ENCODE data around the gene EIPR1. TPM values are rescaled to one million over a fixed set of nuclear protein-coding genes. Genes with fewer than 3 reads are reported as not detected.

The EIPR1 gene
- total RNA-seq, 2 experiments from 2014 or later = 38.2 to 40.5 TPM

- ChIA-PET POLR2A (no interaction called here), CTCF (interaction anchor here (1.0 to 2.9 kb wide), 2 partner anchors 9 to 49 kb away, joined by 3 to 36 read pairs; no protein-coding TSS in a partner anchor)
- Mint-ChIP-seq H3K4me3 (no peak overlapping the region), H3K4me1 (ENCODE audit: low read depth) (peaks cover 6% of the 10 kb centered on the region), H3K9me3 (no peaks in the 10 kb centered on the region), H3K27ac (no peak overlapping the region), H3K27me3 (no peaks in the 10 kb centered on the region), H3K36me3 (peaks cover 12% of the 10 kb centered on the region)
- no peak for DNase-seq
- intact Hi-C loops (cut with micrococcal nuclease) = no loop called here
Observed at GRCh38 chr2:3414133-3414860, 36.7 kb upstream of the EIPR1 start.

GRCh38 chr2:3413697-3414096 lies 36.1 kb upstream of the EIPR1 start:
- no peak for DNase-seq
- no peak overlapping the region for H3K4me3 Mint-ChIP-seq
- H3K4me1 Mint-ChIP-seq (ENCODE audit: low read depth) = peaks cover 6% of the 10 kb centered on the region
- no peaks in the 10 kb centered on the region for H3K27me3 Mint-ChIP-seq
- H3K27ac Mint-ChIP-seq = no peak overlapping the region
- CTCF ChIA-PET = interaction anchor here (1.0 to 2.9 kb wide), 2 partner anchors 10 to 49 kb away, joined by 3 to 36 read pairs; no protein-coding TSS in a partner anchor
- H3K9me3 Mint-ChIP-seq = no peaks in the 10 kb centered on the region
- intact Hi-C loops (cut with micrococcal nuclease) = no loop called here
- POLR2A ChIA-PET = no interaction called here
- peaks cover 14% of the 10 kb centered on the region for H3K36me3 Mint-ChIP-seq

- ChIA-PET CTCF (no interaction called here), POLR2A (no interaction called here)
- intact Hi-C loops (cut with micrococcal nuclease) = no loop called here
- peaks cover 6% of the 10 kb centered on the region for H3K4me1 Mint-ChIP-seq (ENCODE audit: low read depth)
- H3K9me3 Mint-ChIP-seq = no peaks in the 10 kb centered on the region
- H3K27ac Mint-ChIP-seq = no peak overlapping the region
- peaks cover 12% of the 10 kb centered on the region for H3K36me3 Mint-ChIP-seq
- DNase-seq = no peak
- H3K27me3 Mint-ChIP-seq = no peaks in the 10 kb centered on the region
- no peak overlapping the region for H3K4me3 Mint-ChIP-seq
Observed at GRCh38 chr2:3411103-3411502, 33.5 kb upstream of the EIPR1 start.

GRCh38 chr2:3409627-3410170 lies 32.1 kb upstream of the EIPR1 start:
- Mint-ChIP-seq H3K4me3 (no peak overlapping the region), H3K4me1 (ENCODE audit: low read depth) (peaks cover 6% of the 10 kb centered on the region), H3K27ac (no peak overlapping the region), H3K27me3 (no peaks in the 10 kb centered on the region), H3K9me3 (no peaks in the 10 kb centered on the region), H3K36me3 (peaks cover 12% of the 10 kb centered on the region)
- CTCF ChIA-PET = no interaction called here
- POLR2A ChIA-PET = no interaction called here
- intact Hi-C loops (cut with micrococcal nuclease) = no loop called here
- no peak for DNase-seq

- intact Hi-C loops (cut with micrococcal nuclease) = no loop called here
- Mint-ChIP-seq H3K9me3 (no peaks in the 10 kb centered on the region), H3K27ac (no peak overlapping the region), H3K36me3 (peaks cover 20% of the 10 kb centered on the region), H3K4me1 (ENCODE audit: low read depth) (peaks cover 11% of the 10 kb centered on the region), H3K27me3 (no peaks in the 10 kb centered on the region), H3K4me3 (no peak overlapping the region)
- no peak for DNase-seq
- POLR2A ChIA-PET = no interaction called here
- CTCF ChIA-PET = no interaction called here
Observed at GRCh38 chr2:3408781-3409180, 31.2 kb upstream of the EIPR1 start.

GRCh38 chr2:3406501-3406900 lies 28.9 kb upstream of the EIPR1 start:
- no peak for DNase-seq
- Mint-ChIP-seq H3K36me3 (peaks cover 29% of the 10 kb centered on the region), H3K27me3 (no peaks in the 10 kb centered on the region), H3K27ac (no peak overlapping the region), H3K4me1 (ENCODE audit: low read depth) (peaks cover 13% of the 10 kb centered on the region), H3K9me3 (no peaks in the 10 kb centered on the region), H3K4me3 (no peak overlapping the region)
- POLR2A ChIA-PET = no interaction called here
- CTCF ChIA-PET = interaction anchor here (1.7 to 1.8 kb wide), 2 partner anchors 16 to 17 kb away, joined by 3 to 8 read pairs; no protein-coding TSS in a partner anchor
- intact Hi-C loops (cut with micrococcal nuclease) = no loop called here

- Mint-ChIP-seq H3K27ac (no peak overlapping the region), H3K27me3 (no peaks in the 10 kb centered on the region), H3K9me3 (no peaks in the 10 kb centered on the region), H3K4me3 (no peak overlapping the region), H3K4me1 (ENCODE audit: low read depth) (peaks cover 10% of the 10 kb centered on the region), H3K36me3 (peaks cover 25% of the 10 kb centered on the region)
- POLR2A ChIA-PET = no interaction called here
- CTCF ChIA-PET = interaction anchor here (1.7 to 1.8 kb wide), 2 partner anchors 16 to 18 kb away, joined by 3 to 8 read pairs; no protein-coding TSS in a partner anchor
- DNase-seq = no peak
- intact Hi-C loops (cut with micrococcal nuclease) = no loop called here
Observed at GRCh38 chr2:3405876-3406275, 28.3 kb upstream of the EIPR1 start.

GRCh38 chr2:3405307-3405706 lies 27.7 kb upstream of the EIPR1 start:
- Mint-ChIP-seq H3K9me3 (no peaks in the 10 kb centered on the region), H3K36me3 (peaks cover 25% of the 10 kb centered on the region), H3K4me3 (no peak overlapping the region), H3K27me3 (no peaks in the 10 kb centered on the region), H3K4me1 (ENCODE audit: low read depth) (peaks cover 16% of the 10 kb centered on the region), H3K27ac (no peak overlapping the region)
- intact Hi-C loops (cut with micrococcal nuclease) = no loop called here
- POLR2A ChIA-PET = no interaction called here
- DNase-seq = no peak
- CTCF ChIA-PET = interaction anchor here (1.7 to 1.8 kb wide), 2 partner anchors 17 to 19 kb away, joined by 3 to 8 read pairs; no protein-coding TSS in a partner anchor

GRCh38 chr2:3404349-3404894 lies 26.8 kb upstream of the EIPR1 start:
- Mint-ChIP-seq H3K36me3 (peaks cover 21% of the 10 kb centered on the region), H3K27ac (no peak overlapping the region), H3K27me3 (no peaks in the 10 kb centered on the region), H3K4me3 (no peak overlapping the region), H3K9me3 (no peaks in the 10 kb centered on the region), H3K4me1 (ENCODE audit: low read depth) (peaks cover 13% of the 10 kb centered on the region)
- ChIA-PET CTCF (no interaction called here), POLR2A (no interaction called here)
- DNase-seq = no peak
- intact Hi-C loops (cut with micrococcal nuclease) = no loop called here

GRCh38 chr2:3403587-3404334 lies 26.1 kb upstream of the EIPR1 start:
- DNase-seq = no peak
- peaks cover 19% of the 10 kb centered on the region for H3K36me3 Mint-ChIP-seq
- H3K9me3 Mint-ChIP-seq = no peaks in the 10 kb centered on the region
- ChIA-PET CTCF (interaction anchor here (1.1 kb wide), 1 partner anchor 20 kb away, joined by 5 read pairs; no protein-coding TSS in a partner anchor), POLR2A (no interaction called here)
- H3K27me3 Mint-ChIP-seq = no peaks in the 10 kb centered on the region
- H3K27ac Mint-ChIP-seq = peak overlapping the region; percentile 42
- intact Hi-C loops (cut with micrococcal nuclease) = no loop called here
- peaks cover 14% of the 10 kb centered on the region for H3K4me1 Mint-ChIP-seq (ENCODE audit: low read depth)
- H3K4me3 Mint-ChIP-seq = no peak overlapping the region

- Mint-ChIP-seq H3K27me3 (no peaks in the 10 kb centered on the region), H3K36me3 (peaks cover 53% of the 10 kb centered on the region), H3K9me3 (peaks cover 29% of the 10 kb centered on the region), H3K4me3 (no peak overlapping the region), H3K27ac (no peak overlapping the region), H3K4me1 (ENCODE audit: low read depth) (peaks cover 14% of the 10 kb centered on the region)
- POLR2A ChIA-PET = no interaction called here
- DNase-seq = no peak
- intact Hi-C loops (cut with micrococcal nuclease) = no loop called here
- CTCF ChIA-PET = no interaction called here
Observed at GRCh38 chr2:3399829-3400228, 22.2 kb upstream of the EIPR1 start.

GRCh38 chr2:3399381-3399780 lies 21.8 kb upstream of the EIPR1 start:
- Mint-ChIP-seq H3K27me3 (no peaks in the 10 kb centered on the region), H3K36me3 (peaks cover 55% of the 10 kb centered on the region), H3K27ac (no peak overlapping the region), H3K4me3 (no peak overlapping the region), H3K4me1 (ENCODE audit: low read depth) (peaks cover 13% of the 10 kb centered on the region), H3K9me3 (peaks cover 31% of the 10 kb centered on the region)
- DNase-seq = no peak
- ChIA-PET CTCF (no interaction called here), POLR2A (no interaction called here)
- intact Hi-C loops (cut with micrococcal nuclease) = no loop called here

Measured in activated CD4-positive, alpha-beta memory T cell treated with anti-CD3 and anti-CD28 coated beads for 36 hours (primary cell).